Measurements from ENCODE around the gene CACNA2D2. TPM values are rescaled to one million over a fixed set of nuclear protein-coding genes. Genes with fewer than 3 reads are reported as not detected.

The CACNA2D2 gene
- total and polyA plus RNA-seq, 2 of the 8 experiments (the other 6 are each of a cell fraction or from before 2014, with no cell fraction given), result 14.1 to 25.0 TPM

GRCh38 chr3:50502584-50503423, 630 bp downstream of the CACNA2D2 start (continued):
- TF ChIP-seq KDM4A (IDR thresholded peaks at IDR 0.05; ENCODE audit: low read depth, low read length, severe bottlenecking) (peak; percentile 55), SIRT6 (IDR thresholded peaks at IDR 0.05; ENCODE audit: low read length) (no peak), SIN3A (conservative IDR thresholded peaks at IDR 0.05 in 1 of 2, IDR thresholded peaks at IDR 0.05 in 1 of 2; ENCODE audit: low read depth in 1 of 2, low read length in 2 of 2) (no peak), CHD7 (IDR thresholded peaks at IDR 0.05; ENCODE audit: insufficient replicate concordance, low read length) (no peak), NRF1 (IDR thresholded peaks at IDR 0.05; ENCODE audit: low read depth, low read length) (no peak), MAX (IDR thresholded peaks at IDR 0.05) (no peak)

All from H1 (cell line).